Adrenal gland (tissue), 5 donors: ENCODE measurements around the gene C3orf52.

Experiments
- POLR2A ChIP-seq, 2 donors: fragments of 450-650 bp; IDR thresholded peaks; one replicate each; pipeline ENCODE4 v1.6.1; 2017; ENCODE audit warnings: antibody characterized with exemption in 2 of 2, mild to moderate bottlenecking in 2 of 2, moderate library complexity in 1 of 2
- TF ChIP-seq, protein P1 (sequence below), 6 experiments: fragments of 450-650 bp in 4 of 6; fragments of 200-600 bp in 2 of 6; sonication (generic) in 1 of 6; IDR thresholded peaks; 1 replicate in 5 of 6; 2 replicates in 1 of 6; pipeline versions ENCODE4 v1.5.1 to v1.8.0; 2016 to 2021; ENCODE audit warnings: antibody characterized with exemption in 6 of 6, mild to moderate bottlenecking in 2 of 6, moderate library complexity in 1 of 6
- donor health status: DM: no; HTN: no; CAD: no.

GRCh38 chr3:112130638-112130993, 44.4 kb downstream of the C3orf52 start:
- no peak for TF ChIP-seq POLR2A (IDR thresholded peaks at IDR 0.05)
- TF ChIP-seq, protein P1, sequence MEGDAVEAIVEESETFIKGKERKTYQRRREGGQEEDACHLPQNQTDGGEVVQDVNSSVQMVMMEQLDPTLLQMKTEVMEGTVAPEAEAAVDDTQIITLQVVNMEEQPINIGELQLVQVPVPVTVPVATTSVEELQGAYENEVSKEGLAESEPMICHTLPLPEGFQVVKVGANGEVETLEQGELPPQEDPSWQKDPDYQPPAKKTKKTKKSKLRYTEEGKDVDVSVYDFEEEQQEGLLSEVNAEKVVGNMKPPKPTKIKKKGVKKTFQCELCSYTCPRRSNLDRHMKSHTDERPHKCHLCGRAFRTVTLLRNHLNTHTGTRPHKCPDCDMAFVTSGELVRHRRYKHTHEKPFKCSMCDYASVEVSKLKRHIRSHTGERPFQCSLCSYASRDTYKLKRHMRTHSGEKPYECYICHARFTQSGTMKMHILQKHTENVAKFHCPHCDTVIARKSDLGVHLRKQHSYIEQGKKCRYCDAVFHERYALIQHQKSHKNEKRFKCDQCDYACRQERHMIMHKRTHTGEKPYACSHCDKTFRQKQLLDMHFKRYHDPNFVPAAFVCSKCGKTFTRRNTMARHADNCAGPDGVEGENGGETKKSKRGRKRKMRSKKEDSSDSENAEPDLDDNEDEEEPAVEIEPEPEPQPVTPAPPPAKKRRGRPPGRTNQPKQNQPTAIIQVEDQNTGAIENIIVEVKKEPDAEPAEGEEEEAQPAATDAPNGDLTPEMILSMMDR (IDR thresholded peaks at IDR 0.05): no peak
